Keratinocyte (primary cell): ENCODE measurements around the gene PAQR3. TPM values are rescaled to one million over a fixed set of nuclear protein-coding genes. Genes with fewer than 3 reads are reported as not detected.

Experiments used
- DNase-seq: peaks from one replicate; pipeline ENCODE4 v3.0.0-alpha.2; 2011; ENCODE audit warnings: low read depth, missing footprints, low spot score
- FAIRE-seq: peaks from 2 replicates; lab custom pipeline; 2011; peaks lifted over from hg19 to GRCh38; lab: Jason Lieb, UNC
- H2AFZ ChIP-seq: 2 replicates; pipeline ENCODE4 v1.6.0; 2012; ENCODE audit warnings: low read length, control low read depth, inconsistent platforms; ENCODE audit not compliant: control insufficient read depth
- H3K27ac ChIP-seq: 2 replicates; pipeline ENCODE4 v1.5.1; 2011; ENCODE audit warnings: low read length; ENCODE audit not compliant: control insufficient read depth, insufficient read depth
- H3K27me3 ChIP-seq: 3 replicates; pipeline ENCODE4 v1.6.0; 2011; ENCODE audit warnings: low read length; ENCODE audit not compliant: control insufficient read depth, insufficient read depth; ENCODE audit errors: extremely low read depth
- H3K36me3 ChIP-seq, 2 experiments: 2 replicates in 1 of 2; 3 replicates in 1 of 2; pipeline ENCODE4 v1.5.1; 2011; ENCODE audit warnings: low read length in 2 of 2, mild to moderate bottlenecking in 1 of 2; ENCODE audit not compliant: control insufficient read depth in 2 of 2, insufficient read depth in 2 of 2; ENCODE audit errors: extremely low read depth in 1 of 2
- H3K4me1 ChIP-seq: 3 replicates; pipeline ENCODE4 v1.5.1; 2011; ENCODE audit warnings: low read length; ENCODE audit not compliant: control insufficient read depth, insufficient read depth; ENCODE audit errors: extremely low read depth
- H3K4me2 ChIP-seq: 3 replicates; pipeline ENCODE4 v1.6.0; 2011; ENCODE audit warnings: low read depth, low read length; ENCODE audit not compliant: control insufficient read depth, insufficient read depth; ENCODE audit errors: extremely low read depth
- H3K4me3 ChIP-seq, 3 experiments: fragments of 200-600 bp in 1 of 3; sonication (generic) in 1 of 3; 2 replicates in 2 of 3; 3 replicates in 1 of 3; pipeline ENCODE4 v1.5.1; 2011 to 2016; ENCODE audit warnings: low read length in 3 of 3, mild to moderate bottlenecking in 3 of 3, control low read depth in 2 of 3, inconsistent platforms in 1 of 3, low read depth in 1 of 3, mixed read lengths in 1 of 3, mixed run types in 1 of 3, moderate library complexity in 1 of 3; ENCODE audit not compliant: control insufficient read depth in 2 of 3, insufficient read depth in 2 of 3; ENCODE audit errors: extremely low read depth in 1 of 3
- H3K79me2 ChIP-seq: 2 replicates; pipeline ENCODE4 v1.6.0; 2012; ENCODE audit warnings: low read length; ENCODE audit not compliant: control insufficient read depth, insufficient read depth
- H3K9ac ChIP-seq: 3 replicates; pipeline ENCODE4 v1.6.0; 2011; ENCODE audit warnings: low read length; ENCODE audit not compliant: control insufficient read depth, insufficient read depth; ENCODE audit errors: extremely low read depth
- H3K9me1 ChIP-seq: 3 replicates; pipeline ENCODE4 v1.6.0; 2011; ENCODE audit warnings: low read length; ENCODE audit not compliant: control insufficient read depth, insufficient read depth; ENCODE audit errors: extremely low read depth
- H3K9me3 ChIP-seq: 2 replicates; pipeline ENCODE4 v1.5.1; 2012; ENCODE audit warnings: low read depth, low read length; ENCODE audit not compliant: control insufficient read depth
- H4K20me1 ChIP-seq: 3 replicates; pipeline ENCODE4 v1.6.0; 2011; ENCODE audit warnings: low read length; ENCODE audit not compliant: control insufficient read depth, insufficient read depth; ENCODE audit errors: extremely low read depth
- CTCF ChIP-seq, 3 experiments: IDR thresholded peaks in 1 of 3; conservative IDR thresholded peaks in 1 of 3; optimal IDR thresholded peaks in 1 of 3; 2 replicates in 2 of 3; 3 replicates in 1 of 3; pipeline versions ENCODE3 to v1.5.1; 2011; ENCODE audit warnings: low read length in 3 of 3, mild to moderate bottlenecking in 3 of 3, moderate library complexity in 2 of 3, control low read depth in 1 of 3, inconsistent platforms in 1 of 3; ENCODE audit not compliant: insufficient read depth in 2 of 3; ENCODE audit errors: extremely low read depth in 1 of 3
- EZH2 ChIP-seq: IDR thresholded peaks from one replicate; pipeline ENCODE4 v1.6.1; 2012; ENCODE audit warnings: inconsistent platforms, mild to moderate bottlenecking, low read length, moderate library complexity
- dilution Hi-C: fragments of 300-500 bp; cut with MboI; formaldehyde crosslinking; loops from one replicate; pipeline ENCODE4 v1.7.0; 2020; ENCODE audit warnings: low sequenced_read_pairs; ENCODE audit not compliant: extremely low pct_ligation_motif_present
- polyA plus RNA-seq, 5 experiments: library from polyadenylated mRNA; depleted of rRNA in 3 of 5; stranded (reverse) in 3 of 5; stranded (forward) in 1 of 5; unstranded in 1 of 5; fragments of >200 nt; gene quantifications; 1 replicate in 1 of 5; 2 replicates in 3 of 5; 3 replicates in 1 of 5; pipeline versions ENCODE4 v1.2.1 to v1.2.3, GENCODE V29; 2011 to 2012; ENCODE audit warnings: missing spikeins in 2 of 5, low read depth in 1 of 5, low replicate concordance in 1 of 5

Gene PAQR3
- polyA plus RNA-seq, 1 donor (not counting 4 experiments of a cell fraction or from before 2014, with no cell fraction given), result 31.0 TPM

GRCh38 chr4:78899302-78899701, 39.9 kb downstream of the PAQR3 start:
- Histone ChIP-seq H3K79me2 (no peaks in the 10 kb centered on the region), H3K4me3 (no peak overlapping the region), H3K9me1 (no peaks in the 10 kb centered on the region), H2AFZ (no peak overlapping the region), H3K4me2 (no peak overlapping the region), H3K27me3 (no peaks in the 10 kb centered on the region), H3K9me3 (no peaks in the 10 kb centered on the region), H4K20me1 (no peaks in the 10 kb centered on the region), H3K27ac (no peak overlapping the region), H3K36me3 (peaks cover 0 to 1% of the 10 kb centered on the region in 2 experiments), H3K4me1 (no peaks in the 10 kb centered on the region), H3K9ac (no peak overlapping the region)
- FAIRE-seq (no peak), DNase-seq (no peak)
- TF ChIP-seq CTCF (optimal IDR thresholded peaks at IDR 0.05 in 1 of 3, IDR thresholded peaks at IDR 0.05 in 1 of 3, conservative IDR thresholded peaks at IDR 0.05 in 1 of 3; ENCODE audit: extremely low read depth in 1 of 3, insufficient read depth in 2 of 3, low read length in 3 of 3), result no peak
- TF ChIP-seq EZH2, result no peak
- dilution Hi-C loops, result no loop called here

GRCh38 chr4:78889955-78890354, 49.3 kb downstream of the PAQR3 start:
- no peak overlapping the region for H3K4me3 ChIP-seq
- H3K79me2 ChIP-seq, result no peaks in the 10 kb centered on the region
- H4K20me1 ChIP-seq, result no peaks in the 10 kb centered on the region
- FAIRE-seq, result no peak
- H3K27me3 ChIP-seq, result no peaks in the 10 kb centered on the region
- no peak overlapping the region for H3K4me2 ChIP-seq
- no peak overlapping the region for H2AFZ ChIP-seq
- H3K36me3 ChIP-seq, result peaks cover 8 to 11% of the 10 kb centered on the region in 2 experiments
- H3K27ac ChIP-seq, result no peak overlapping the region
- H3K9me1 ChIP-seq, result no peaks in the 10 kb centered on the region
- no peak overlapping the region for H3K9ac ChIP-seq
- no peak for DNase-seq
- H3K4me1 ChIP-seq, result no peaks in the 10 kb centered on the region
- dilution Hi-C loops, result no loop called here
- no peak for TF ChIP-seq EZH2
- no peak for TF ChIP-seq CTCF (optimal IDR thresholded peaks at IDR 0.05 in 1 of 3, IDR thresholded peaks at IDR 0.05 in 1 of 3, conservative IDR thresholded peaks at IDR 0.05 in 1 of 3; ENCODE audit: extremely low read depth in 1 of 3, insufficient read depth in 2 of 3, low read length in 3 of 3)
- H3K9me3 ChIP-seq, result no peaks in the 10 kb centered on the region
